Lower leg skin (tissue), 3 donors: ENCODE measurements around the gene ARPC1A.

Source experiments
- POLR2A ChIP-seq, 2 donors: fragments of 450-650 bp; IDR thresholded peaks; one replicate each; pipeline ENCODE4 v1.6.1; 2016 to 2017; ENCODE audit warnings: antibody characterized with exemption in 2 of 2, mild to moderate bottlenecking in 1 of 2, moderate library complexity in 1 of 2
- TF ChIP-seq, protein P1 (sequence below), 3 donors: fragments of 450-650 bp; IDR thresholded peaks; one replicate each; pipeline ENCODE4 v1.5.1; 2016; ENCODE audit warnings: antibody characterized with exemption in 3 of 3, mild to moderate bottlenecking in 3 of 3, moderate library complexity in 2 of 3

DNA sequence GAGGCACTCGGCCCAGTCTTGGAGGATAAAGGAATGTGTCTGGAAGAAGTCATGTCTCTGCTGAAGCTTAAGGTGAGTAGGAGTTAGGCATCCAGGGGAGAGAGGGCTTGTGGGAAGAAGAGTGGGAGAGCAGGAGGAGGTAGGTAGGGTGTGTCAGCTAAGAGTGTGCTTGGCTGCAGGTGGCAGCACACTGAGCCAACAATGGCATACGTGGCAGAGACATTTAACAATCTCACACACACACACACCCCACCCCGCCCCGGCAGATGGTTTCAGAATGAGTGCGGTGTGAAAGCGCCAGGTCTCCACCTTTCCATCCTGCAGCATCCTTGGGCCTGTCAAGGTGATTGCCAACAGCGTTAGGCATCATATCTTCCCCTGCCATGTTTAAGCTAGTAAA is 11.2 kb upstream of the ARPC1A start:
- TF ChIP-seq, protein P1, sequence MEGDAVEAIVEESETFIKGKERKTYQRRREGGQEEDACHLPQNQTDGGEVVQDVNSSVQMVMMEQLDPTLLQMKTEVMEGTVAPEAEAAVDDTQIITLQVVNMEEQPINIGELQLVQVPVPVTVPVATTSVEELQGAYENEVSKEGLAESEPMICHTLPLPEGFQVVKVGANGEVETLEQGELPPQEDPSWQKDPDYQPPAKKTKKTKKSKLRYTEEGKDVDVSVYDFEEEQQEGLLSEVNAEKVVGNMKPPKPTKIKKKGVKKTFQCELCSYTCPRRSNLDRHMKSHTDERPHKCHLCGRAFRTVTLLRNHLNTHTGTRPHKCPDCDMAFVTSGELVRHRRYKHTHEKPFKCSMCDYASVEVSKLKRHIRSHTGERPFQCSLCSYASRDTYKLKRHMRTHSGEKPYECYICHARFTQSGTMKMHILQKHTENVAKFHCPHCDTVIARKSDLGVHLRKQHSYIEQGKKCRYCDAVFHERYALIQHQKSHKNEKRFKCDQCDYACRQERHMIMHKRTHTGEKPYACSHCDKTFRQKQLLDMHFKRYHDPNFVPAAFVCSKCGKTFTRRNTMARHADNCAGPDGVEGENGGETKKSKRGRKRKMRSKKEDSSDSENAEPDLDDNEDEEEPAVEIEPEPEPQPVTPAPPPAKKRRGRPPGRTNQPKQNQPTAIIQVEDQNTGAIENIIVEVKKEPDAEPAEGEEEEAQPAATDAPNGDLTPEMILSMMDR (IDR thresholded peaks at IDR 0.05), result no peak
- no peak for TF ChIP-seq POLR2A (IDR thresholded peaks at IDR 0.05)
